Measurements from ENCODE around the gene SLC24A3.

The SLC24A3 gene

DNA sequence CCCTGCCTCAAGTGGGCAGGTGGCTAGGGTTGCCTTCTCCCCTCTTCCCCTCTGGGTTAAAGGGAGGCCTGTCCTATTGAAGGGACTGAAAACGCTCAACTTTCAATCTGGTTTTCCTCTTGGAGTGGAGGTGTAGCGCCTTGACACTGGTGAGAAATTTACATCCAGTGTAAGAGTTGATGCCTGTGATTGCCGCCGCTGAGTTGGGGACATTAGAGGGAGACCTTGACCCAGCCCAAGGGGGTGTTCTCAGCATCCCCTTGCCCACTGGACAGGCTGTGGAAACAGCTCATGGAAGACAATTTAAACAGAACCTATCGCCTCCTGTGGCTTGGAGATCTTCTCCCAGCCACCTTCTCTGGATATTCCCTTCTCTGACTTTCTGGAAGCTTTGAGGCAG is 61.6 kb downstream of the SLC24A3 start:
- no peak for DNase-seq

DNA sequence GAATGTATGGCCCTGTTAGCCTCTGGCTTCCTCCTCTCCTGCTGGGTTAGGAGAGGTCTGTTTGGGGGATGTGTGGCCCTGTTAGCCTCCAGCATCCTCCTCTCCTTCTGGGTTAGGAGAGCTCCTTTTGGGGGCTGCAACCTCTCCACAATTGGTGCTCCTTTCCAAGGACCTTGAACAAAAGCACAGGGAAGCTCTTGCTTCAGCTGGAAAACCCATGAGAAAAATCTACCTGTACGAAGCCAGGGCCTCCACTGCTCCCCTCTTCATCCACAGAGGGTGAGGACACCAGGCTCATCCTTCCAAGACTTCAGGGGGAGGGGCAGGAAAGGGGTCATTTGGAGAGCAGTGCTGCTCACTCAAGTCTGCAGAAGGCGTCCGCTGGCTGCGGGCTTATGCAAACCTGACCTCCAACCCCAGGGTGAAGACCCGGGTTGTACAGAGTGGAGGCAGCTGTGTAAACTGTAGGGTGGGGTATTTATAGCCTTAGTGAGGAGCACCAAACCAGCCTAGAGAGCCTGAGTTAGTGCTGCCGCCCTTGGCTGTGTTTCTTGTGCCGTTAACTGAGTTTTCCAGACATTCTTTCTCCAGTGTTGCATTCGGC is 62.1 kb downstream of the SLC24A3 start:
- no peak for DNase-seq

DNA sequence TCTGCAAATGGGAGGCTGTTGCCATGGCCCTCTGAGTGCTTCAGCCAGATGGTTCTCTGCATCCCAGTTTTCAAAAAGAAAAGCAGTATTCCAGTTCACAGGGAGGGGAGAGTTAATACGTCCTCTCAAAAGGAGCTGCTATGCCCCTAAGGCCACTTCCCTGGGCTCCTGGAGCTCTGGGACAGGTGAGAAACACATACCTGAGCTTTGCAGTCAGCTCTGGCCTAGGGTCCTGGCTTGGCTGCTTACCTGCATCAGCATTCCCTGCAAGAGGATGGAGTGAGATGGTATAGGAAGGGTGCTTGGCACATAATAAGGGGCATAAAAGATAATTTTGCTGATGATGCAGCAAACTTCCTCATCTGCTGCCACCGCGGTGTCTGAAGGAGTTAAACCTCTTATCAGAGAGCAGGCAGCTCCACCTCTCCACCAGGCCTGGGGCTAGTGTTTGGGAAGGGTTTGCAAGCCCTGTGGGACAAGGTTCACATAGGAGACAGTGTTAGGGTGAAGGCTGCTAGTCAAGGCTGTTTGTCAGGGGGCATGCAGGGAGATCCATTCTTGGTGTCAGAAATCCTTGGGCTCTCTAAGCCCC is 62.7 kb downstream of the SLC24A3 start:
- DNase-seq, result no peak

DNA sequence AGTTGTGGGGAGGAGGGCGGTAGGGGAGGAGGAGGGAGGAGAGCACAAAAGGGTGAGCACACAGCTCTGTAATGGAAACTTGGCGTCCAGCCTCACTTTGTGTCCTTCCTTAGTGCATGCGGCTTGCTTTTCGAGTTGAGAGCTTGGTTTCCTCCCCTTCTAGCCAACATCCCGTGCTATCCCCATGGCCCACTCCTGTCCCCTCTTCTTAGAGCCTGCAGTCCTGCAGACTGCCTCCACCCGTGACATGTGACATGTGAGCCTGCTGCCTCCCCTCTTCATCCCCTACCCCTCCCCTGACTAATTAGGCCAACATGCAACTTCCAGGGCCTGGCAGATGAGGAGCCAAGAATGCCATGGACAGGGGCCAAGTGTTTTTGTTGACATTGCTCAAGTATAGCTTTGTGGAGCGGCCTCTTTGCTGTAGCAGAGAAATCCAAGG is 63.2 kb downstream of the SLC24A3 start:
- no peak for DNase-seq

DNA sequence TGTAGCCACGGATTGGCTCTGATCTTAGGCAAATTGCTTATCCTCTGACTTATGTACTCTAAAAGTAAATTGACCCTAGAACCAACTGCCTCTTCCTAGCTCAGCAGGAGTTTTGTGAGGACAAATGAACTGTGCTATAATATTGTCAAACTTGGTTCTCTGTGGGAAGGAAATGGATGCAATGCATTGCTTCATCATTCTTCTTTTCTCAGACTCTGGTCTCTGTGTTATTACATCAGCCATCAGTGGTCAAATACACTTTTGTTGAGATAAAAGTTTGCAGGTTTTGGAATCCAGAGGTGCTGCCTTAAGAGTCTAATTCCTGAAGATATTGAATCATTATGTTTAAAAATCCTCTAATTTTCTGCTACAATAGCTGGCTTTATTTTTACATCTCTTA is 64.9 kb downstream of the SLC24A3 start:
- DNase-seq, result no peak

DNA sequence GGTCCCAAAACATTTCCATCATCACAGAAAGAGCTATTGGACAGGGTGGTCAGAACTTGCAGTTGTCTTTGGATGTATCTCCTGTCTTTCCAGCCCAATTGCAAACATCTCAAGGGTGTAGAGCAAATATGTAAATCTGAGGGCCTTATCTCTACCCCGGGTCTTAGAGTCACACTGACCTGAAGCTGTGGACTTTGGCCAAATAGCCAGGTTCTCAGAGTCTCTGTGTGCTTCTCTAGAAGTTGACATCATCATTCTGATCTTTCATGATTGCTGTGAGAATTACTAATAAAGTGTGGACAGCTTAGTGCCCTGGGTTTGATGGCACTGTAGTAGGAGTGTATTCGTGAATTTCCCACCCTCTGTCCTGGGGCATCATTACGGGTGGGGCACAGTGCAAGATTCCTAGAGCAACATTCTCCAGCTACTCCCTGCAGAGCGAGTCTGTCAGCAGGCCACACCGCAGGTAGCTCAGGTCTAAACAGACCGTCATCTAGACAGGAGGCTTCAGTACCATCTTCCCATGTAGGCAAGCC is 71.1 kb downstream of the SLC24A3 start:
- DNase-seq, result no peak

DNA sequence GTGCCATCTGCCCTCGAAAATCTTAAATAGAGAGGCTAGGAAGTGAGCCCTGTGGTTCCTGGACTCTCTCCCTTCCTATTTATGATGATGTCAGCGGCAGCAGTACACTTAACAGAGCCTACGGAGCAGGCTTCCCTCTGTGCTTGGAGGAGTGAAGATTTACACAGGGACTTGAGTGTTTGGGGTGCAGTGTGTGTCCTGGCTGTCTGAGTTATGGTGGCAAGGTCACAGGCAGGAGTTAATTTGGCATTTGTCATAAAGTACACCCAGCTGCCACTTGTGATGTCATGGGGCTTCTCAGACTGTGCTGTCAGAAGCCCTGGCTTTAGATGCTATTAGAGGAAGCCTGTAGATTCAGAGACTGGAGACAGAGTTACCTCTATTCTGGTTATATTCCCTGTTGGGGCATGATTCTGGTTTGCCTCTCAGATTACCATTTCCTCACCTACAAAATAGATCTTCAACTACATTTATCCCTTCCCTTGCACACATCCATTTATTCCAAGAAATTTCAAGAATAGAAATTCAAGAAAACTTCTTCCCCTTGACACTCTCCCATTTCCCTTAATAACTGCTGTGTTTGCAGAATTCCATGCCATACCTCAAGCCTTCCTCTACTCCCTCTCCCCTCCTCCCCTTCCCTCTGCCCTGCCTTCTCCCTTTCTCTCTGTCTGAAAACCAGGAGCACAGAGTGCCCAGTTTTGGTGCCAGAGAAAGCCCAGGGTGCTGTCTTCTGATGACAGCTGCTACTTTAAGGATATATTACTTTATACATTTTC is 72.1 kb downstream of the SLC24A3 start:
- no peak for DNase-seq

DNA sequence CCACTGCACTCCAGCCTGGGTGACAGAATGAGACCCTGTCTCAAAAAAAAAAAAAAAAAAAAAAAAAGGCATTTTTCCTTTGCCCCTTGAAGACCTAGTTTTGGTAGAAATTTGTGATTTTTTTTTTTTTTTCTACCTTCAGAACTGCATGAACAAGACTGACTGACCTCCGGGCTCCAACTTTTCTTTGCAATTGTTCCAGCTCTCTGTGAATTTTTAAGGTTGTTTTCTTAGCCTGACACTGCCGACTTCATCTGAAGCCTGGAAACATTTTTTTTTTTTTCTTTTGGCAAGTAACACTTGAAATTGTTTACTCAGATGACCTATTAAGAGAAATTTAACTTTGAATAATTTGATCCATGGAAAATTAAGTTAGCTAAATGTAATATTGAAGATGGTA is 73.0 kb downstream of the SLC24A3 start:
- no peak for DNase-seq

DNA sequence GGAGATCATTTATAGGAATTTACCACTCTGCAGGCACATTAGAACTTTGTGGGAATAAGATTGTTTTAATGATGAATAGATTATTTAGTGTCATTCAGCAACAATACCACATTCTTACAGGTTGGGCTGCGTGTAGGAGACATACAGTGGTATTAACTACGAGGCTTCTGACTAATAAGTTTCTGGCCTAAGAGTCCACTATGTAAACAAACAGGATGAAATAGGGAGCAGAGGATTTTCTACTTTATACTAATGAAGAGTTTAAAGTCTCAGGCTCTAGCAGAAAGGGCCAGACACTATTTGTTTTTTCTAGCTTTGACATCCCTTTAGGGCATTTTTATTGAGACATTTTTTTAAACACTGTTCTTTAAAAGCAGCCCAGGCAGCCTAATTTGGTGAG is 75.6 kb downstream of the SLC24A3 start:
- DNase-seq, result no peak

DNA sequence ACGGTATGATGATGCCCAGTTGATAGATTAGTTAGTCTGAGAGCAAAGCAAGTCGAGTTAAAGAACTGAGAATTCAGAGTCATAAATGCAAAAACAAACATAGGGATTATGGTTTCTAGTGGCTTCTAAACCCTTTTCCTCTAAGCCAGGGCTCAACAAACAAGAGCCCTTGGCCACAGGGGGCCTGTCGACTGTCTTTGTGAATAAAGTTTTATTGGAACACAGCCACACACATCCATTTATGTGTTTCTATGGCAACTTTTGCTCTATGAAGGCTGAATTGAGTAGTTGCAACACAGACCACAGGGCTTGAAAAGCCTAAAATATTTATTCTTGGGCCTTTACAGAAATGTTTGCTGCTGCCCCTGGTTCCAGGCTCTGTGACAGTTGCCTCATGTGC is 76.2 kb downstream of the SLC24A3 start:
- no peak for DNase-seq

DNA sequence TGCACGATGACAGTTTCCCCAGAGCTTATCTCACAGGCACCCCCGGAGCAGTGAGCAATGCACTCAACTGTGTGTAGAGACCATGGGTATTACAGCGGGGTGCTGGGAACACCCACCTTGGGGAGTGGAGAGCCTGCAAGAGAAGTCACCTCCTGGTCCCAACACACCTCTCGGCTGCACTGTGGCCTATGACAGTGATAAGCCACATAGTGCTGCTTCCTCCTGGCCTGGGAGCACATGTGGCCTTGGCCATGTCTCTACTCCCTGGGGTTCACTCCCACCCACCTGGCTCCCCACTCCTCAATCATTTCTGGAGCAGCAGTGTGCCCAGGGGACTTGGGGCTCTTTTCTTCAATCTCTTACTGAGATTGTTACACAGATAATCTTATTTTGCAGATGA is 77.0 kb downstream of the SLC24A3 start:
- no peak for DNase-seq

DNA sequence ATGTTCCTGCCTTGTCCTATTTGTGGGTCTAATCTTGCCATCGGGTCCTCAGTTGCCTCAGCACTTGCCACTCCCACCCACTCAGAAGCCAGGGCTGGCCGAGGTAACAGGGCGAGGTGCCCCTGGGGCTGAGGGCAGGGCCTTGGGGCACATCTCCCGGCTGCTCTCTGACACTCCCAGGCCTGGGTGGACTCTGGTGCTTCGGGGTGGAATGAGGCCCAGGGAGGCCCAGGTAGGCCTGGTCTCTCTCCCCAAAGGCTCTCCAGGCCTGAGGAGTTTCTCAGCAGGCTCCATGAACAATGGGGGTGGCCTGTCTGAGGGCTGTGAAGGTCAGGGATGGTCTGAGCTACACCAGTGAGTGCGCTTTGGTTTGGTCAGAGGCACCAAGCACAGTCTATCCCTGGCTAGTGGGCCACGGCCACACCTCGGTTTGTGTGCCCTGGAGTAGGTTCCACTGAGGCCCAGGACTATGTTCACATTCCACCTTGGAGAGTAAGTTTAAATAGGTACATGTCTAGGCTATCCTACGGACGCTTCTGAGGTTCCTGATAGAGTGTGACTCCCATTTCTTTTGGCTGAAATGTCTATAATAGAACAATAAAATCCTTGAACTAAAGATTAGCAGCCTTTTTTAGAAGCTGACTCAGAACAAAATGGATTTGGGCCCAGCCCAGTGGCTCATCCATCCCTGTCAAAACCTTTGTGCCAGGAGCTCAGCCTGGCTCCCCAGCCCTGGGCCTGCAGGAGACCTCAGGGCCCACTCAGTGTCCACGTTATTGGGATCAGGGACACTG is 78.8 kb downstream of the SLC24A3 start:
- DNase-seq, result no peak

DNA sequence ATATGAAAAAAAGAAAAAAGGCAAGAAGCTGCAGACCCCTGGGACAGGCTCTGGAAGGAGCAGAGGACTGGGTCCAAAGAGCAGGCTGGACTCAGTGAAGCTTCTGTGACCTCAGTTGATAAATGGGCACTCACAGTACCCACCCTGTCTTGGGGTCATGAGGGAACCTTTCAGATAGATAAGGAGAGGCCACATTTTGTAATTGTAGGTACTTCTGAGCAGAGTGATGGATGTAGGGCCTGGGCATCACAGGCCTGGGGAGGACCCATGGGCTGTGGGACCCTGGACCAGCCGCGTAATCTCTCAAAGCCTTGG is 79.3 kb downstream of the SLC24A3 start:
- no peak for DNase-seq

DNA sequence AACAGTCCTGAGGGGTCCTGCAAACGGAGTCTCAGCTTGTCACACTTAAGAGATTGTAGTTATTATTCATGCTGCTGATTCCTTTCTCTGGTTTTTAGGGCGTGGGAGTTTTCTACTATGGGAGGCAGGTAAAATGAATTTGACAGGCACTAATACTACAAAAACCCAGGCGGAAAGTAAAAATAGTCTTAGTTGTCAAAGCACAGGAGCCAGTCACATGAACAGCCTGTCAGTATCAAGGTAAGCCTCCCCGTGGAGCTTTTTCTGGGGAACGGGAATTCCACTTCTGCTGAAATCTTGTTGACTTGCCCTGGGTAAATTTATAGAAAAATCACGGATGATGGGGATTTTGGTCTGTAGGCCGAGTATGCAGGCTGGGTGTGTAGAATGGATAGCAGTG is 79.8 kb downstream of the SLC24A3 start:
- no peak for DNase-seq

DNA sequence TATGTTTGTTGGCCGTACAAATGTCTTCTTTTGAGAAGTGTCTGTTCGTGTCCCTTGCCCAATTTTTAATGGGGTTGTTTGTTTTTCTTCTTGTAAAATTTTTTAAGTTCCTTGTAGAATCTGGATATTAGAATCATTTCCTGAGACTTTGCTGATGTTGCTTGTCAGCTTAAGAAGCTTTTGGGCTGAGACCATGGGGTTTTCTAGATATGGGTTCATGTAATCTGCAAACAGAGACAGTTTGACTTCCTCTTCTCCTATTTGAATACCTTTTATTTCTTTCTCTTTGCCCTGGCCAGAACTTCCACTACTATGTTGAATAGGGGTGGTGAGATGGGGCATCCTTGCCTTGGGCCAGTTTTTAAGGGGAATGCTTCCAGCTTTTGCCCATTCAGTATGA is 82.6 kb downstream of the SLC24A3 start:
- DNase-seq, result no peak

DNA sequence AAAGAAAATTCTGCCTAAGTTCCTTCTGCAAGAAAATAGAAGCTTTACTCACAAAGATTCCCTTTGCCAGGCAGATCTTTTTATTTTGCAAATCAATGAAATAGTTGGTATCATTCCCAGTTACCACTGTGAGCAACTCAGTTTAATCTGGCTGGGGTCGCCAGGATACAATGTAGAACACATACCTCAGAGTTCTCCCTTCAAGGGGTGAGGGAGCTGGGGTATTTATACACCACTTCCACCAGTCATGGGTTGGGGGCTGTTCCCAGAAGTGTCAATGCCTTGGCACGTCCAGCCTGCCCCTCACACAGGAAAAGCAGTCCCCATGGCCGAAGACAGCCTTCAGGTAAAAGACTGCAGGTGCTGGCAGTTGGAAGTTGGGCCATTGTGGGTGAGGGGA is 86.2 kb downstream of the SLC24A3 start:
- DNase-seq, result no peak

DNA sequence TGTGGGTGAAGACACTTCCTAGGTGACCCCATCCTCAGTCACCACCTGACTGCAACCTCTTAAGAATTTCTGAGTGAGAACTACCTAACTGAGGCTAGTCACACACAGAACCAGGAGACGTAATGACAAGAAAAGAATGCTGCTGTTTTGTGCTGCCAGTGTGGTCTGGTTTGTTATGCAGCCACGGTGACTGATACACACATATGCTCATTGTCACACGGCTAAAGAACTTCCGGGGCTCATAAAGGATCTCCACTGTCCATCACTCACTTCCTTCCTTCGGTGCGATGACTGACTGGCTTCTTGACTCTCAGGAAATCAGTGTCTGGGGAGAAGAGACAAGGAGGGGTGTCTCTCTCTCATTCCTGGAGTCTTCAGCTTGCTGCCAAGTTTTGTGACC is 88.0 kb downstream of the SLC24A3 start:
- no peak for DNase-seq

DNA sequence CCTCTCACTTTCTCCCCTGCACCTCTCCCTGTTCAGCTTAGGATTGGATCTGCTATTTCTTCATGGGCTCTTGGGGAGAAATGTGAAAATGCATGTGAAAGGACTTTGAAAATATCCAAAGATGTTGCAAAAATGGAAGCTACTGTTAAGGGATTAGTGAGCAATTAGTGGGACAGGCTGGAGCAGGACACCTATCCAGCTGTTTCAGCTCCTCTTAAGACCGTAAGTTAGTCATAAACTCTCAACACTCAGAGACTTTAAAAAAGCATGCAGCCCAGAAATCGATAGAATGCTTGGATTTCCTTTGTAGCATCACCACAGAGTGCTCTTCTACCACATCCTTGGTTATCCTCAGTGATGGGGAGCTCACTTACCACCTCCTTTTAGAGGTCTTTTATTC is 88.7 kb downstream of the SLC24A3 start:
- DNase-seq, result no peak

DNA sequence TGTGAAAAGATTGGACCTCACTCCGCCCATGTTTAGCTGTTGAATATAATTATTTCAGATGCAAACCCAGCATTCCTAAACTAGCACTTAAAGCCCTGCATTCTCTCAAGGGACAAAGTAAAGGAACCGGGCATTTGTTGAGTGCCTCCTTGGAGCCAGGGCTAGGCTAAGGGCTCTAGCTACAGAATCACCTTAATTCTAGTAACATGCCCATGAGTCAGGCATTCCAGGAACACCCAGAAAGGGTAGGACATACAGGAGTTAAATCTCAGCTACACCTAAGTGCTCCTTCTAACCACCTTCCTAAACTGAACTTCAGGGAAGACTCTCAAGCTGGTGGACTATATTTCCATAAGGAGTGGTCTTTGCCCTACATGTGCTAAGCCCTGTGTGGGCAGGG is 89.4 kb downstream of the SLC24A3 start:
- DNase-seq, result no peak

DNA sequence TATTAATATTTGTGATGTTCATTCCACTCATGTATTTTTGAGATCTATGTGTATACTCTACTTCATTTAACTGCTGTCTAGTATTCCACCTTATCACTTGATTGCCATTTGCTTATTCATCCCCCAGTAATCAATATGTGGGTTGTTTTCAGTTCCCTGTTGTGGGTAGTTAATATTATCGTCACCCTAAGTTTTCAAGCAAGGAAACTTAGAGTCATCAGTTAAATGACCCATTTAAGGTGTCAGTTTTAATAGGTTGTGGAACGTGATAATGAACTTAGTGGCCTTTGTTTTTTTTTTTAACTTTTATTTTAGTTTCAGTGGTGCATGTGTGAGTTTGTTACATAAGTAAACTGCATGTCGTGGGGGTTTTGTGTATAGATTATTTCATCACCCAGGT is 90.3 kb downstream of the SLC24A3 start:
- DNase-seq, result no peak

DNA sequence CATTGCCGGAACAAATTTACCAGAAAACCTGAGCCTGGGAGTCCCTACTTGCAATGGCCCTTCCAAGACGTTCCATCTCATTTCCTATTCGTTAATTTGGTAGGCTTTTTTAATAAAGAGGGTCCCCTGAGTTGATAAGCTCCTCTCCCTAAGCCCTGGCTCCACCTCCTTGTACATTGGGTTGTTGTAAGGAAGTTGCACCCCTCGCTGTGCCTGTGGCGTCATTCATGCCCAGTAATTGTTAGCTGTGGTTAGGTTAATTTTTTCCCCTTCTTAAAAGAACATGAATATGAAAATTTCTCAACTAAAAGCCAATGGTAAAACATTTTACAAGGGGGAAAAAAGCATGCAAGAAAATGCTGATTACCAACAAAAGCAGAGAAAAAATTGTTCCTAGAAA is 91.9 kb downstream of the SLC24A3 start:
- no peak for DNase-seq

DNA sequence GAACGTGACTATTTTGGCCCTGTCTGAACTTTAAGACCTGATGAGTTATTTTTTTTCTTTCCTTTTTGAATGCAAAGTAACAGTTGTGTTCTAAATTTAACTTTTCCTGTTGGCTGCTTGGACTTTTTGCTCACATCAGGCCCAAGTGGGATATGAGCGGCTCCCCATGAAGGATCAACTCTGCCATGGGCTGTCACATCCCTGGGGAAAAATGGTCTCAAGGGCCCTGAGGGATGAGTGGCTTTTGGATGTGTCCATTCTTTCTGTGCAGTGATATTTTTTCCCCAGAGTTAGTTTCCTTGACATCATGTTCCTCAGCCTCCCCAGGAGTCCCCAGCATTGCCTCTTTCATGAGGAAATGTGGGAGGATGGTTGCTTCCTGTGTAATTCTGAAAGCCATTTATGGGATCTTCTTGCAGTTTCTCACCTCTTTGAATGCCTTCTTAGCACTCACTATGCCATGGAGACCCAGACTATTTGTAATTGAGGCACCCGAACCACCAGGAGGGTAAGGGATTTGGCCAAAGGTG is 92.5 kb downstream of the SLC24A3 start:
- no peak for DNase-seq

DNA sequence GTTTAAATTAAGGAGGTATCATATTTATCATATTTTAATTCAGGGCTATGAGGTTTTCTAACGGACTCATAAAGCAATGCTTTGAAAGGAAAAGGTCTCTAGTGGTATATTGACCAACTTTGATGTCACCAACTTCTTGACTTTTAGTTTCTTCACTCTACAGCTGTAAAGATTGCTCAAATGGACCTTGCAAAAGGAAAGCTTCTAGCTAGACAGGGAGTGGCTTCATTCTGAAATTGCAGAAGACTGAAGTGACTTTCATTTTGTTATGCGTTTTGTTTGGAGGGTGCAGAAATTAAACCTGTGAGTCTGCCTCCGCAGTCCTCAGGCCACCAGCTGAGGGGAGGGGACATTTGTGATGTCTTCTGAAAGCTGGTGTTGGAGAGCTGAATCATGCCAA is 95.7 kb downstream of the SLC24A3 start:
- no peak for DNase-seq
